ENCODE measurements around the gene CCDC148.

CCDC148 gene

GRCh38 chr2:158412206-158412605 is 44.3 kb downstream of the CCDC148 start:
- Histone ChIP-seq H3K27ac (ENCODE audit: poor library complexity, severe bottlenecking) (no peak overlapping the region), H3K27me3 (ENCODE audit: insufficient read depth, poor library complexity, severe bottlenecking) (no peaks in the 10 kb centered on the region), H3K4me3 (ENCODE audit: severe bottlenecking) (no peak overlapping the region), H3K9me3 (ENCODE audit: severe bottlenecking) (no peaks in the 10 kb centered on the region), H3K36me3 (ENCODE audit: low read depth) (no peaks in the 10 kb centered on the region), H3K4me1 (ENCODE audit: insufficient read depth, poor library complexity, severe bottlenecking) (no peaks in the 10 kb centered on the region)
- no peak for ATAC-seq (ENCODE audit: low read depth)
- TF ChIP-seq CTCF (IDR thresholded peaks at IDR 0.05; ENCODE audit: poor library complexity, severe bottlenecking): no peak
- no peak for DNase-seq (ENCODE audit: low spot score)

- no peaks in the 10 kb centered on the region for H3K36me3 ChIP-seq (ENCODE audit: low read depth)
- H3K27me3 ChIP-seq (ENCODE audit: insufficient read depth, poor library complexity, severe bottlenecking): no peaks in the 10 kb centered on the region
- H3K27ac ChIP-seq (ENCODE audit: poor library complexity, severe bottlenecking): no peak overlapping the region
- H3K4me1 ChIP-seq (ENCODE audit: insufficient read depth, poor library complexity, severe bottlenecking): no peaks in the 10 kb centered on the region
- DNase-seq (ENCODE audit: low spot score) (no peak), ATAC-seq (ENCODE audit: low read depth) (no peak)
- H3K9me3 ChIP-seq (ENCODE audit: severe bottlenecking): no peaks in the 10 kb centered on the region
- no peak overlapping the region for H3K4me3 ChIP-seq (ENCODE audit: severe bottlenecking)
- TF ChIP-seq CTCF (IDR thresholded peaks at IDR 0.05; ENCODE audit: poor library complexity, severe bottlenecking): no peak
These were observed 44.8 kb downstream of the CCDC148 start for GRCh38 chr2:158411748-158412147.

GRCh38 chr2:158410132-158410531 is 46.4 kb downstream of the CCDC148 start:
- DNase-seq (ENCODE audit: low spot score): no peak
- Histone ChIP-seq H3K27ac (ENCODE audit: poor library complexity, severe bottlenecking) (no peak overlapping the region), H3K27me3 (ENCODE audit: insufficient read depth, poor library complexity, severe bottlenecking) (no peaks in the 10 kb centered on the region), H3K9me3 (ENCODE audit: severe bottlenecking) (no peaks in the 10 kb centered on the region), H3K4me3 (ENCODE audit: severe bottlenecking) (no peak overlapping the region), H3K4me1 (ENCODE audit: insufficient read depth, poor library complexity, severe bottlenecking) (no peaks in the 10 kb centered on the region), H3K36me3 (ENCODE audit: low read depth) (no peaks in the 10 kb centered on the region)
- no peak for TF ChIP-seq CTCF (IDR thresholded peaks at IDR 0.05; ENCODE audit: poor library complexity, severe bottlenecking)
- ATAC-seq (ENCODE audit: low read depth): no peak

- no peak for TF ChIP-seq CTCF (IDR thresholded peaks at IDR 0.05; ENCODE audit: poor library complexity, severe bottlenecking)
- DNase-seq (ENCODE audit: low spot score) (no peak), ATAC-seq (ENCODE audit: low read depth) (no peak)
- Histone ChIP-seq H3K9me3 (ENCODE audit: severe bottlenecking) (no peaks in the 10 kb centered on the region), H3K4me3 (ENCODE audit: severe bottlenecking) (no peak overlapping the region), H3K36me3 (ENCODE audit: low read depth) (no peaks in the 10 kb centered on the region), H3K27me3 (ENCODE audit: insufficient read depth, poor library complexity, severe bottlenecking) (no peaks in the 10 kb centered on the region), H3K4me1 (ENCODE audit: insufficient read depth, poor library complexity, severe bottlenecking) (no peaks in the 10 kb centered on the region), H3K27ac (ENCODE audit: poor library complexity, severe bottlenecking) (no peak overlapping the region)
These were observed 49.5 kb downstream of the CCDC148 start for GRCh38 chr2:158407031-158407430.

DNA sequence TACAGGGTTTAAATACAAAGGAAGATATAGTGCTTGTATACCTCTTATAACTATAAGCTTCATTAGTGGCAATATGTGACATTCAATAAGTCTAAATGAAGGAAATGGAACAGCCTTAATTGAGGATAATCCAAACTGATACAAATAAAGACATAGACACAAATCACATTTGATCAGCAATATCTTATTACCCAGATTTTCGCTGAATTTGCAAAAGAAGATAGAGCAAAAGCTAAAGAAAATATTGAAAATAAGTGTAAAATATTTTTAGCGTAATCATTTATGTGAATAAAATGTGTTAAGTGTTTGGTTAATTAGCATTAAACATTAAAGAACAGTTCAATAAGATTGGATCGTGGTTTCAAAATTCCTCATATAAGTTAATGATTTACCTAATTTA is 51.2 kb downstream of the CCDC148 start:
- Histone ChIP-seq H3K36me3 (ENCODE audit: low read depth) (no peaks in the 10 kb centered on the region), H3K4me3 (ENCODE audit: severe bottlenecking) (no peak overlapping the region), H3K9me3 (ENCODE audit: severe bottlenecking) (no peaks in the 10 kb centered on the region), H3K4me1 (ENCODE audit: insufficient read depth, poor library complexity, severe bottlenecking) (no peaks in the 10 kb centered on the region), H3K27me3 (ENCODE audit: insufficient read depth, poor library complexity, severe bottlenecking) (no peaks in the 10 kb centered on the region), H3K27ac (ENCODE audit: poor library complexity, severe bottlenecking) (no peak overlapping the region)
- TF ChIP-seq CTCF (IDR thresholded peaks at IDR 0.05; ENCODE audit: poor library complexity, severe bottlenecking): no peak
- DNase-seq (ENCODE audit: low spot score) (no peak), ATAC-seq (ENCODE audit: low read depth) (no peak)
